Right atrium auricular region (tissue), 2 donors: ENCODE data around the gene ZNF827. TPM values are rescaled to one million over a fixed set of nuclear protein-coding genes. Genes with fewer than 3 reads are reported as not detected.

Source experiments
- DNase-seq: peaks from one replicate; pipeline ENCODE4 v3.0.0-alpha.2; 2019; ENCODE audit warnings: low spot score
- H3K27ac ChIP-seq, 2 donors: fragments of 200-600 bp; sonication (generic); 1 replicate in 1 of 2; 2 replicates in 1 of 2; pipeline ENCODE4 v1.5.1; 2016 to 2019
- H3K27me3 ChIP-seq, 2 donors: fragments of 200-600 bp; sonication (generic); one replicate each; pipeline versions ENCODE4 v1.5.1 to v1.6.0; 2017 to 2019
- H3K36me3 ChIP-seq: fragments of 200-600 bp; sonication (generic); one replicate; pipeline ENCODE4 v1.5.1; 2016
- H3K4me1 ChIP-seq, 2 donors: fragments of 200-600 bp; sonication (generic); one replicate each; pipeline versions ENCODE4 v1.5.1 to v1.6.0; 2017 to 2019
- H3K4me3 ChIP-seq, 2 donors: fragments of 200-600 bp; sonication (generic); 1 replicate in 1 of 2; 2 replicates in 1 of 2; pipeline ENCODE4 v1.5.1; 2017 to 2019; ENCODE audit warnings: mild to moderate bottlenecking in 1 of 2, moderate library complexity in 1 of 2
- H3K9me3 ChIP-seq, 2 donors: fragments of 200-600 bp; sonication (generic); one replicate each; pipeline ENCODE4 v1.5.1; 2019
- CTCF ChIP-seq, 2 donors: fragments of 200-600 bp; sonication (generic); IDR thresholded peaks; one replicate each; pipeline ENCODE4 v1.5.1; 2019; ENCODE audit warnings: antibody characterized with exemption in 2 of 2
- total RNA-seq, 2 donors: library from RNA; depleted of rRNA; stranded (reverse); fragments of >200 nt; gene quantifications; one replicate each; pipeline ENCODE4 v1.1.0, GENCODE V29; 2016

Gene ZNF827
- total RNA-seq, 2 donors from 2014 or later: 8.5 to 16.9 TPM

DNA sequence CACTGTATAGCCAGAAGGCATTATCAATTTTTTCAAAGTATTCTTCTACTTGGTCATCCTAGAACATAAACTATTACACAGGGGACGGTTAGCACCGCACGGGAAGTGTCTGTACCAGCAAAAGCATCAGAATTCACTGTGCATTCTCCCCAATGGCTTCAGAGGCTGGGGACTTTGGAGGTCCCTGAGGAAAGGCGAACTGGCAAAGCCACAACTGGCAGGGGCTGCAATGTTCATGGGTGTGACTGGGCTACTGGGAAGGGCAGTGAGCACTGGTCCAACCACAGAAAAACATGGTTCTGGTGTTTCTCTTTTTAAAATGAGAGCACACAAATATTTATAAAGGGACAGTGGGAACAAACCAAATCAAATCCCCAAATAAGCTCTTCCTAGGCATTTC is 175.2 kb downstream of the ZNF827 start:
- peaks cover 31% of the 10 kb centered on the region for H3K36me3 ChIP-seq
- no peak for TF ChIP-seq CTCF (IDR thresholded peaks at IDR 0.05)
- no peaks in the 10 kb centered on the region for H3K27me3 ChIP-seq
- H3K4me1 ChIP-seq: no peaks in the 10 kb centered on the region
- no peak overlapping the region for H3K27ac ChIP-seq
- DNase-seq: no peak
- peaks cover 0 to 7% of the 10 kb centered on the region in 2 donors for H3K9me3 ChIP-seq
- no peak overlapping the region for H3K4me3 ChIP-seq

- H3K36me3 ChIP-seq: peaks cover 31% of the 10 kb centered on the region
Measured at GRCh38 chr4:145762719-145763118, 175.9 kb downstream of the ZNF827 start.

GRCh38 chr4:145760961-145761929 is 177.4 kb downstream of the ZNF827 start:
- H3K27me3 ChIP-seq: no peaks in the 10 kb centered on the region
- peak overlapping the region in 1 of 2 donors; percentile 60 for H3K27ac ChIP-seq
- H3K36me3 ChIP-seq: peaks cover 27% of the 10 kb centered on the region
- no peaks in the 10 kb centered on the region for H3K9me3 ChIP-seq
- no peaks in the 10 kb centered on the region for H3K4me1 ChIP-seq
- H3K4me3 ChIP-seq: no peak overlapping the region
- DNase-seq: no peak
- TF ChIP-seq CTCF (IDR thresholded peaks at IDR 0.05): no peak

More at GRCh38 chr4:145762719-145763118, 175.9 kb downstream of the ZNF827 start:
- no peak overlapping the region for H3K27ac ChIP-seq
- TF ChIP-seq CTCF (IDR thresholded peaks at IDR 0.05): no peak
- no peak for DNase-seq
- H3K4me3 ChIP-seq: no peak overlapping the region
- no peaks in the 10 kb centered on the region for H3K27me3 ChIP-seq
- no peaks in the 10 kb centered on the region for H3K4me1 ChIP-seq
- H3K9me3 ChIP-seq: peaks cover 0 to 5% of the 10 kb centered on the region in 2 donors

- H3K36me3 ChIP-seq: peaks cover 24% of the 10 kb centered on the region
- no peaks in the 10 kb centered on the region for H3K27me3 ChIP-seq
Measured at GRCh38 chr4:145760176-145760575, 178.4 kb downstream of the ZNF827 start.

GRCh38 chr4:145757188-145757587 is 181.4 kb downstream of the ZNF827 start:
- H3K4me1 ChIP-seq: no peaks in the 10 kb centered on the region
- TF ChIP-seq CTCF (IDR thresholded peaks at IDR 0.05): no peak
- no peak overlapping the region for H3K4me3 ChIP-seq
- H3K36me3 ChIP-seq: peaks cover 14% of the 10 kb centered on the region
- no peak overlapping the region for H3K27ac ChIP-seq
- no peak for DNase-seq
- H3K9me3 ChIP-seq: no peaks in the 10 kb centered on the region
- H3K27me3 ChIP-seq: no peaks in the 10 kb centered on the region

More at GRCh38 chr4:145760176-145760575, 178.4 kb downstream of the ZNF827 start:
- Histone ChIP-seq H3K9me3 (no peaks in the 10 kb centered on the region), H3K27ac (no peak overlapping the region), H3K4me3 (no peak overlapping the region), H3K4me1 (no peaks in the 10 kb centered on the region)
- no peak for TF ChIP-seq CTCF (IDR thresholded peaks at IDR 0.05)
- no peak for DNase-seq
